RKO (cell line): Measurements from ENCODE around the gene SEC61A1.
A peak's percentile ranks its signal among the peaks of the same experiment; 100 is the strongest.

ENCODE experiments used
- DNase-seq: peaks from one replicate; pipeline ENCODE4 v3.0.0-alpha.2; 2016; ENCODE audit warnings: low spot score

SEC61A1 gene

DNA sequence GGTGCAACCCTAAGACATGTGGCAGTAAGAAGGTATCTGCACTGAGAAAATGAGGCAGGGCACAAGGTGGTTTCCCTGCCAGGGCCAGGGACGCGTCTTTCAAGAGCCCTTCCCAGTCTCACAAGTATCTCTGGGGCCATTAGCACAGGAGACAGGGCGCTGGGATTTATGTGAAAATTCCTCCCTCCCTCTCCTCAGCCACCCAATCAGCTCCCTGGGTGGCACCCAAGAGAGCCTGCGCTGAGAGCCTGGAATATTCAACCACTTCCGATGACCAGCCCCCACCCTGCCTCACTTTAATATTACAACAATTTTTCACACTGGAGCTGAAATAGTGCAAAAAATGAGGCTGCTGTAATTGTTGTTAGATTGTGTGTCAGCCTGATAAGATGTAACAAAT is 26.1 kb downstream of the SEC61A1 start:
- no peak for DNase-seq

GRCh38 chr3:128078875-128079274 is 26.6 kb downstream of the SEC61A1 start:
- DNase-seq, result no peak

DNA sequence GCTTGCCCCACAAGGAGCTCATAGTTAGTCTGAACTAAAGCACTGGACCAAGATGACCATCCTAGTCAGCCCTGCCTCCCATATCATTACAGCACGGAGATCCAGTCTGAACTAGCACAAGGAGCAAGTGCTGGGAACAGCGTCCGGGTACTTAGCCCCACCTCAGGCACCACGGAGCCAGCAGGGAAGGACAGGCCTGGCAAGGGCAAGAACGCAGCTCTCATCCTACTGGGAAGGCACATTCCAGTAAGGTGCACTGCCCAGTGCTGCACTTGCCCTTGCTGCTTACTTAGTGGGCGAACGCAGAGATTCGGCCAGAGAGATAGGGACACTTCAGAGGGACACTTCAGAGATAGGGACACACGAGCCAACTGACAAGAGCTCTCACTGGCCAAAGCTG is 27.6 kb downstream of the SEC61A1 start:
- no peak for DNase-seq

- peak; percentile 73 for DNase-seq
Measured at GRCh38 chr3:128080323-128081080, 28.3 kb downstream of the SEC61A1 start.

DNA sequence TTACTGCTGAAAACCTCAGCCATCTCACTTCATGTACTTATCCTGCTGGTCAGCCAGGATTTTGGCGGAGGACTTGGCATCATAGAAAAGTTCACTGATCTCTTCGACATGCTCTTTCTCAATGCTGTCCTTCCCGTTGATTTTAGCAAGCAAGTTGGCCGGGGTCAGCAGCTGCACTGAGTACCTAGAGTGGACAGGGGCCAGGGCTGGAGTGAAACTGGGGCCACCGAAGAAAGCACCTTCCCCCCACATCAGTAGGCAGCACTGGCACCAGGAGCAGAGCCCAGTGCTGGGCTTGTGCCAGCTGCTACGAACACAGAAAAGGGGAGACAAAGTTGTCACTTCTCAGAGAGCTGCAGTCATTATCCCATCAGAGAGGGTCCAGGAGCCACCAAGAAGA is 29.0 kb downstream of the SEC61A1 start:
- no peak for DNase-seq

GRCh38 chr3:128081846-128082245 is 29.6 kb downstream of the SEC61A1 start:
- DNase-seq, result no peak

GRCh38 chr3:128082546-128082945 is 30.3 kb downstream of the SEC61A1 start:
- DNase-seq, result no peak

- no peak for DNase-seq
Measured at GRCh38 chr3:128083396-128083795, 31.2 kb downstream of the SEC61A1 start.

GRCh38 chr3:128083980-128084674 is 31.9 kb downstream of the SEC61A1 start:
- no peak for DNase-seq

DNA sequence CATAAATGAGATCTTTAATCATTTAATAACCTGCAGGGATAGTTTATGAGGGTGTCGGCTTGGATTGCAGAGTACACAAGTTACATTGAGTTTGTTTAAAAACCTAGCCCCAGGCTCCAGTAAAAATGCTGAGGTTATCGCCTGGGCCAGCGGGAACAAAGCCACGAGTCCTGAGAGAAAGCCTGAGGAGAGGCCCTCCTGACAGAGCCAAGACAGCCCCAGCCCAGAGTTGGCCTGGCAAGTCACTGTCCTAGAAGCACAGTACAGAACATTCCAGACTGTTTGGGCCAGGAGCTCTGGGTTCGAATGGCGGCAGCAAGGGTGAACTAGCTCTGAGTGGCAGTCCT is 32.4 kb downstream of the SEC61A1 start:
- DNase-seq, result no peak

DNA sequence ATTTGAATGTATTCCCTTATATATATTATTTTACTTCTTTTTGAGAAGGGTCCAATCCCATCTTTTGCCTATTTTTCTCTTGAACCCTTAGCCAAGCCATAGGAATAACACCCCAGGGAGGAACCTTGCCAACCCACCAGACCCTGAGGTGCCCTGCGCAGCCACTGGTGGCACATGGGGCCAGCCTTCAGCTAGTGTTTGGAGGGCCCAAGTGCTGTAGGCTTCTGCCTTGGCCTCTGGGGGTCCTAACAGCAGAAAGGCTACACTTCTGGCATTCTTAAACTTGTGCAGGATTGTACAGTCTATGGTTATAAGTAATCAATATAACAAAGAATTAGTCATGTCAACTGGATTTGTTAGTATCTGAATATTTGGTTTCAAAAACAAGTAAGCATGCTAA is 36.9 kb downstream of the SEC61A1 start:
- DNase-seq, result no peak

DNA sequence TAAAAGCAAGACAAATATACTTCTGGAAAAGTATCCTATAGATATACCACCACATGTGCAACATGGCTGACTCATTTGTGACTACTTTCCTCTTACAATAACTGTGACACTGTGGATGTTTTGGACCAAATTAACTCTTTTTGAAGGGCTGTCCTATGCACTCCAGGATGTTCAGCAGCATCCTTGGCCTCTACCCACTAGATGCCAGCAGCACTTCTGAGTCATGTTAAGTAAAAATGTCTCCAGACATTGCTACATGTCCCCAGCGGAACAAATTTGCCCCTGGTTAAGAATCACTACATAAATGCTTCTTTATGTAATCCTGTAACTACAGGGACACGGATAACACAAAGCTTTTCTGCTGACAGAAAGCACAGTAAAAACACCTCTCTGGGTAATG is 39.3 kb downstream of the SEC61A1 start:
- DNase-seq, result no peak

DNA sequence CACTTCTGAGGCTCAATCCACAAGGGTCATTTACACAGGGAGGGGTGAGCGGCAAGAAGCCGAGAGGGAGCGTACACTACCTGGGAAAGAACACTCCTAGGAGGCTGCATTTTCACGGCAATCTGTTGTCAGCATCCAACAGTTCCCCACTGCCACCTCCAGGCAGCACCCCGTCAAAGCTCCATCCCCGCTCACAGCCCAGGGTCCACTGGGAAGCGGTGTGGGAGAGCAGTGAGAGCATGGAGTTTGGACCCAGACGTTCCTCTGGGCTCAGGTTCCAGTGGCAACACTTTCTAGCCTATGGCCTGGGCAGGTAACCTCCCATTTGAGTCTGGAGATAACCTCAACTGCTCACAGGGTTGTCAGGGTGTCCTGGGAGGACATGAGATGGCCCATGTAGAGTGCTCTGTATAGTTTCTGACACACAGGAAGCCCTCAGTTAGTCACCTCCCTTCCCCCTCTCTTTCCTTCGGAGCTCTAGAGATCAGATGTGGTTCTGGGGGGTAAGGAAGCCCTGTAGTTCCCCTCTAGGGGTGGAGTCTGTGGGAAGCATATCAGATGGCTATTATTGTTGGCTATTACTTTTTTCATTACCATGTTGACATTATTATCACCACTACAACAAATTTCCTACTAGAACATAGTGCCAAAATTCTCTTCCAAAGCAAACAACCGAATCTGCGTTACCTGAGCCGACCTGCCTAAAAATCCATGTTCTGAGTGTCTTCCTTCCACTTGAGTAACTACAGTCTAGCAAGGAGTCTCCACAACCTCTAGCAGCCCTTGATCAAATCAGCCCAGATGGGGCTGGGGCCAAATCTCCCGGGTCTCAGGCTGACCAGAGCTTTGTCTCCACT is 42.3 kb downstream of the SEC61A1 start:
- no peak for DNase-seq

DNA sequence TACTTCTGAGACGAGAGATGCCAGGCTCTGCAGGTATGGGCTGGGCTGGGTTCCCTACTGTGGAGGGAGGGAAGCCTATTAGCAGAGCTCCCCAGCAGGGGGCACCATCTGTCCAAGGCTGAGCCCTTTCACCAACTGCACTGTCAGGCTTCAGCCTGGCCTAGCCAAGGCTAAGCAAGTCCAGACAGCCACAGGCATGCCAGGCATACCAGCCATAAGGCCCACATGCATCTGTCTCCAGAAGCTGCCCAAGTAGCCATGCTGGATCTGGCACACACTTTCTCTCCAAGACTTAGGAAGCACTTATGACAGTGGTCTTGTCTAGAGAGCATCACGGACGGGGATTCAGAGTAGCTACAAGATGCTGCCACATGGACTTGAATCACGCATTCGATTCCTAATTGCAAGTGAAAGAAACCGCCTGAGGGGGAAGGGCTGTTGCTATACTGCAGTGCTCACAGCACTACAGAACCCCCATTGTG is 43.0 kb downstream of the SEC61A1 start:
- DNase-seq, result peak; percentile 30

- no peak for DNase-seq
Measured at GRCh38 chr3:128098234-128098633, 46.0 kb downstream of the SEC61A1 start.

GRCh38 chr3:128100161-128100560 is 47.9 kb downstream of the SEC61A1 start:
- DNase-seq, result no peak

- DNase-seq, result no peak
Measured at GRCh38 chr3:128100638-128101037, 48.4 kb downstream of the SEC61A1 start.

- DNase-seq, result no peak
Measured at GRCh38 chr3:128103136-128103676, 51.0 kb downstream of the SEC61A1 start.

DNA sequence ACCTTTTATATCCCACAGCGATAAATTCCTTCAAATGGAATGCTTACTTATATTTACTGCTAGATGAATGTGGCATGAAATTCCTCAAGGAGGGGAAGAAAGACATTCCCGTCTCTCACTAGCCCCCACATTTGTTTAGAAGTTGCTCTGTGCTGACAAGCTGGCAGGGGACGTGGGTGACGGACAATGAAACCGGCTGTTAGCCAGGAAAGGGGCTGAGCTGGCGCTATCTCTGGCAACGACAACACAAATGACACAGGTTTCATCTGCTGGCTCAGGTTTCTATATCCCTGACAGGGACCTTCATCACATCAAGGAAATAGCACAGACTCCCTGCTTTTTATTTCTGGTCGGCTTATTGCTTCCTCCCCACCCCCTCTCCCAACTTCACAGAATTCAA is 55.6 kb downstream of the SEC61A1 start:
- DNase-seq, result no peak

GRCh38 chr3:128111147-128111546 is 58.9 kb downstream of the SEC61A1 start:
- DNase-seq, result no peak

- peak; percentile 76 for DNase-seq
Measured at GRCh38 chr3:128112357-128112968, 60.2 kb downstream of the SEC61A1 start.
